H4 (cell line): ENCODE results near the gene TBX21. TPM values are rescaled to one million over a fixed set of nuclear protein-coding genes. Genes with fewer than 3 reads are reported as not detected.

ENCODE experiments used
- DNase-seq: peaks from one replicate; pipeline ENCODE4 v3.0.0-alpha.2; 2015; ENCODE audit warnings: low spot score
- total RNA-seq: library from RNA; depleted of rRNA; stranded (reverse); fragments of >200 nt; shearing (Covaris generic); gene quantifications from 2 replicates; pipeline ENCODE4 v1.2.3, GENCODE V29; 2014; rRNA removed

Gene TBX21
- total RNA-seq = 0.10 TPM in 1 of 2 replicates, not detected in the other

- DNase-seq = no peak
These were observed at the start of gene TBX21 for GRCh38 chr17:47733047-47733673. TSS of gene TBX21 (plus strand) at chr17:47733236. CDS start at chr17:47733455, 219 bp downstream.

DNA sequence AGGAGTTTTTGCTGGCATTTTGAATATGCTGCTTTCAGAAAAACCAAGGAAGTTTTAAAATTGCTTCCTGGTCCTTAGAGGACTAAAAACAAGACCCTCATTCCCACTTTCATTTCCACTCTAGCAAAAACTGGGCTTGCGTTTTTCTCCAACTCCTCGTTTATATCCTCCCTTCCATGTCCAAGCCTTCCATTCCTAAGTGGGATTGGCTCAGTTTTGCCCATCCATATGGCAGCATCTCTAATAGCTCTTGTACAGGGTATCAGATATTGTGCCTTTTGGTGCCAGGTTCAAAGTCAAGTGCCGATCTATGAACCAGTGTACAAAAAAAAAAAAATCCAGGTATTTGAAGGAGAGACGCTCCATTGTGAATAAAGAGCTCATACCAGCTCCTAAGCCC lies 49.0 kb upstream of the TBX21 start:
- no peak for DNase-seq

- no peak for DNase-seq
These were observed 48.4 kb upstream of the TBX21 start for GRCh38 chr17:47684535-47685193.

GRCh38 chr17:47685556-47686275 lies 47.3 kb upstream of the TBX21 start:
- no peak for DNase-seq

DNA sequence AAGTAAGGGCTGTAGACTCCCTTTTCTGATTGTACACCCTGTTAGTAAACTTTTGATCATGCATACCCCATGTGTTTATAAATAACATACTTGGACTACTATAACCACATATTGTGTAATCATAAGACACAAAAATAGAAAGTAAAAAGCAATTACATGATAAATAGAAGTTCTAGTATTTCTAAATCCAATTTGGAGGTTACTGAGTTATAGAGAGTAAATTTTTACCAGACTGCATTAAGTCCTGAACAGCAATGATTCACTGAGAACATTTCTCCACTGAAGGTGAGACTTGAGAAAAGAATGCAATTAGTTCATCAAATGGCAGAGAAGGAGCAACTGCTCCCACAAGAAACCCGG lies 46.8 kb upstream of the TBX21 start:
- no peak for DNase-seq

GRCh38 chr17:47686664-47687327 lies 46.2 kb upstream of the TBX21 start:
- DNase-seq = no peak

DNA sequence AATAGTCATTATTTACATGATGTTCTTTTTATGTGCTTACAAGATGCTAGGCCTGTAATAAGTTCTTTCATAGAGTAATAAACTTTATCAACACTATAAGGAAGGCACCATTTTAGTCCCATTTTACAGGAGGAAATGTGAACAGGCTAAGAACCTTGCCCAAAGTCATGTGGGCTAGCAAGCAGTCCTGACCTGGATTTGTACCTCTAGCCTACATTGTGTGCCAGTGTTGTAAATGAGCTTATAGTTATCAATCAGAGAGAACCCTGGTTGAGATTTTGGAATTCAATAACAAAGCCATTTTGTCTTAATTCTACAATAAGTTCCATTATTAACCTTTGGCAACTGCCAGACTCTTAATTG lies 45.7 kb upstream of the TBX21 start:
- DNase-seq = no peak

DNA sequence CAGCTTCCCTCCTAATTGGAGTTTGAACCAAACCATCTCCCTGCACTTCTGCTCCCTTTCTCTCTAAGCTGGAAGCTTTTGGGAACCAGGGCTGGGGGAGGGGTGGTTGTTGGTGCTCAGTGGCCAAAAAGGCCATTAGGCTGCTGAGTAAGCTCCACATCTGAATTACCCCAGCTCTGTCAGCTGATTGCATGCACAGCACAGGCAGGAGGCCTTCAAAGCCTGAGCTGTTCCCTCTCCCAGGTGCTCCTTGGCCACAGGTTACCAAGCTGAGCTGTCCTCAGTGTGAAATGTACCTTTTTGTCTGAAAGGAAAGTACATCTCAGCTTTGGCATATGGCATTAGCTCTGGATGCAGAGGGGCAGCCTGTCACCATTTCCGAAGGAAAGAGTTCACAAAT lies 45.3 kb upstream of the TBX21 start:
- DNase-seq = no peak

- DNase-seq = no peak
These were observed 42.9 kb upstream of the TBX21 start for GRCh38 chr17:47690121-47690520.

DNA sequence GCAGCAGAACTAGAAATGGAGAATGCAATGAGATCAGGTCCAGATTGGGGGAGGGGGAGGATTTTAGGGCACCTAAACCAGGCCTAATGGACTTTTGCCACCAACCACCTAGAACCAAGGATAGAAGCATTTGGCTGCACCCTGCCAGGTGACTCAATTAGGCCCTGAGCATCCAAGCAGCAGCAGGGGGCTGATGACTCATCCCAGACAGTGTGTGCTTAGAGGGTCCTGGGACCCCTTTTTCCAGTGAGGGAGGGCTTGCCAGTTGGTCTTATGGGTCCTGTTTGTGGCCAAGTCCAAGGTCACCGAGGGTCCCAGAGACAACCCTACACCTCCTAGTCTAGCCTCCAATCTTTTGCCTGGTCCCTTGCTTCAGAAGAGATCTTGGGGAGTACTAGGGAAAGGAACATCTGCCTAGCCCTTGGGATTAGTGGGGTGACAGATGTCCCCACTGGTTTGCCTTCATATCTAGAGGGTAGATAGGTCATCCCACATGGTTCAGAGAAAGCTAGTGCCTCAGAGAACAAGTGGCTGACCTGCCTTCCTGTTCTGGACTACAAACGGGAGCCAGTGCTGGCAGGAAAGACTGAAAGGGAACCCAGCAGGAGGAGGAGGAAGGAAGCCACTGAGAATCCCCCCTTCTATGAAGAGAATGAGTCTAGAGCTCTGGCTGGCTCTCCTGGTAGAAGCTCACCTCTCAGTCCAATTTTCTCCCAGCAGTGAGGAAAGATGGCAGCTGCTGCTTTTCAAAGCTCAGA lies 40.7 kb upstream of the TBX21 start:
- DNase-seq = no peak

- DNase-seq = no peak
These were observed 39.9 kb upstream of the TBX21 start for GRCh38 chr17:47692895-47693730.

- DNase-seq = peak; percentile 48
These were observed 39.1 kb upstream of the TBX21 start, which contains the start of gene TBKBP1 for GRCh38 chr17:47693731-47694580. TSS of gene TBKBP1 (plus strand) at chr17:47694161. CDS start at chr17:47696113, 1,952 bp downstream.

DNA sequence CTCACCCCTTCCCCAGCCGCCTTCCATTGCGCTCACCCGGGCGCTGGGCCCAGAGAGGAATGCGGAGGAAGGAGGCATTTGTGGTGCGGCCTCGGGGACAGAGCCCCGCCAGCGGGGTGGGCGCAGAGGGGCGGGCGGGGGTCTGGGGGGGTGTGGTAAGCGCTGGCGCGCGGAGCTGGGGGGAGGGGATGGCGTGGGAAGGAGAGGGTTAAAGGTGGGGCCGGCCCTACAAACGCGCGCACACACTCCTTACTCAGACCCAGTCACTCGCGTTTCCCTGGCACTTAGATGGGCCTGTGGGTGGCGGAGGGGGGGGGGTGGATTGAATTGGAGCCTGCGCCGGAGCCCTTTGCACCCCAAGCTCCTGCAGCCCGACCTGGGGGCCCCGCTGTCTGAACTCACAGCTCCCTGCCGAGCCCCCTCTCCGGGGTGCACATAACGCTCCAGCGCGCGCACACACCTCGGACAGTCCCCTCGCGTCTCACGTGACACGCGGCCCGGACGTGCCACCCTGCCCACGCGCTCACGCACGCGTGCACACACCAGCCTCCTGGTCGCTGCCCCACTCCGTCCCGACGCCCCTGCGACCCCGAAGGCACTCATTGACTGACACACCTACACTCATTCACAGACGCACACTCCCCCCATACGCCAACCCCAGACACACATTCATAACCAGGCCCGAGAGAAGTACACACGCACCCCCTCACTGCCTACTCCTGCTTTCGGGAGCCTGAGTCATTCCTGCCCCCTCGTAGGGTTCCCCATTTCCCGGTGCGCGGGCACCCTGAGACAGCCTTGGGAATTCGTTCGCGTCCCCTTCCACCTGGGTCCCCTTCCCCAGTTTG lies 38.2 kb upstream of the TBX21 start:
- DNase-seq = no peak

DNA sequence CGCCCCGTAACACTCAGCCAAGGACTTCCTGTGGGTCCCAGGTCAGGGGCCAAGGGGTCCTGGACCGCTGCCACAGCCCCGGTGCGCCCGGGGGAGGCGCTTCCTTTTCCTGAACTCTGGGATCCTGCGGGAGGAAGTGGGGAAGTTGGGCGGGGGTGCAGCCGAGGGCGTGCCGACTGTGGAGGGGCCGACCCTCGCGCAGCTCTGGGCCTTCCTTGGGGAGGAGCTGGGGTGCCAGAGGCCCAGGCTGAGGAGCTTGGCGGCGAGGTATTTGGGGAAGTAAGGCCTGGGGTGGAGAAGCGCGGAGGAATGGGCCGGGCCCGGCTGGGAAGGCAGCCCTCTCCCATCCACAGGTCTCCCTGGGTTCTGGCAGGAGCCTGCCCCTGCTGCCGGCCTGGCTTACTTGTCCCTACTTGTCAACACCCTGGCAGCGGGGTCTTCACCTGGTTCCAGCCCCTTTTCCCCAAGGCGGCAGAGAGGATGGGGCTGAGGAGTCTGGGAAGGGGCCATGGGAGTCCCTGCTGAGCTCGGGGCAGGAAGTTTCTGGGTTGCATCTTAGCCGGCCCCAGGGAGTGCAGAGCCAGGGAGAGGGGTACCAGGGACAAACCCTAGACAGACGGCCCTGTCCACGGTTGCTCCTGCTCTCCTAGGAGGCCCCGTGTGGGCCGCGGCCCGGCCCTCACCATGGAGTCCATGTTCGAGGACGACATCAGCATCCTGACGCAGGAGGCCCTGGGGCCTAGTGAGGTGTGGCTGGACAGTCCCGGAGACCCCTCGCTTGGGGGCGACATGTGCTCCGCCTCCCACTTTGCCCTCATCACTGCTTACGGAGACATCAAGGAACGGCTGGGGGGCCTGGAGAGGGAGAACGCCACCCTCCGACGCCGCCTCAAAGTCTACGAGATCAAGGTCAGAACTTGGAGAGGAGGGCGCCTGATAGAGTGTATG lies 37.3 kb upstream of the TBX21 start:
- DNase-seq = no peak

DNA sequence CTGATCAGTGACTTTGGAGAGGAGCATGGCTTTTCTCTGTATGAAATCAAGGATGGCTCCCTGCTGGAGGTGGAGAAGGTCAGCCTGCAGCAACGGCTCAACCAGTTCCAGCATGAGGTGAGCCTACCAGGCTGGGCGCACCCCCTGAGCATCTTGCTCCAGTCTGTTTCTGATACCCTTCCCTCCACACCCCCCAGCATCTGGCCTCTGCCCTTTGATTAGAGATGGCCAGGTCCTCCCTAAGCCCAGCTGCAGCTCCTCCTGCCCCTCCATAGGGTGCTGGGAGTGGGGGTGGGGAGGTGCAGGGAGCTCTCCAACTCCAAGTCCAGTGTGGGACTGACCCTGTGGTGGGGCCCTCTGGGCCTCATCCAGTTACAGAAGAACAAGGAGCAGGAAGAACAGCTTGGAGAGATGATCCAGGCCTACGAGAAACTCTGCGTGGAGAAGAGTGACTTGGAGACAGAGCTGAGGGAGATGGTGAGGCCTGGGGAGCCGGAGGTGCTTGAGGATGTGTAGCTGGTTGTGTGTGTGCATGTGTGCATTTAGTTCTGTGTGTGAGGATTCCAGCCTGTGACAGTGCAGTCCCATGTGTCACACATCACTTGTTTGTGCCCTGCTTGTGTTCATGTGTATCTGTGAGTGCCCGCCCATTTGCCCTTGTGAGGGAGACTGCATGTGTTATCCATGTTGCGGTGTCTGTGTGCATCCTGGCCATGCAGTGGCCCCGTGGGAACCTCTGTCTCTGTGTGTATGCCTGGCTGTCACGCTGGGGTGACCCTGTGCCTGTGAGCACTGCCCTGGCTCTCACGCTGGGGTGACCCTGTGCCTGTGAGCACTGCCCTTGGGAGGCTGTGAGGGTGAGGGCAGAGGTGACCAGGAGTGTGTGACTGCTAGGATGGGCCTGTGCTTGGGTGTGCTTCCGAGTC lies 36.1 kb upstream of the TBX21 start:
- DNase-seq = no peak

DNA sequence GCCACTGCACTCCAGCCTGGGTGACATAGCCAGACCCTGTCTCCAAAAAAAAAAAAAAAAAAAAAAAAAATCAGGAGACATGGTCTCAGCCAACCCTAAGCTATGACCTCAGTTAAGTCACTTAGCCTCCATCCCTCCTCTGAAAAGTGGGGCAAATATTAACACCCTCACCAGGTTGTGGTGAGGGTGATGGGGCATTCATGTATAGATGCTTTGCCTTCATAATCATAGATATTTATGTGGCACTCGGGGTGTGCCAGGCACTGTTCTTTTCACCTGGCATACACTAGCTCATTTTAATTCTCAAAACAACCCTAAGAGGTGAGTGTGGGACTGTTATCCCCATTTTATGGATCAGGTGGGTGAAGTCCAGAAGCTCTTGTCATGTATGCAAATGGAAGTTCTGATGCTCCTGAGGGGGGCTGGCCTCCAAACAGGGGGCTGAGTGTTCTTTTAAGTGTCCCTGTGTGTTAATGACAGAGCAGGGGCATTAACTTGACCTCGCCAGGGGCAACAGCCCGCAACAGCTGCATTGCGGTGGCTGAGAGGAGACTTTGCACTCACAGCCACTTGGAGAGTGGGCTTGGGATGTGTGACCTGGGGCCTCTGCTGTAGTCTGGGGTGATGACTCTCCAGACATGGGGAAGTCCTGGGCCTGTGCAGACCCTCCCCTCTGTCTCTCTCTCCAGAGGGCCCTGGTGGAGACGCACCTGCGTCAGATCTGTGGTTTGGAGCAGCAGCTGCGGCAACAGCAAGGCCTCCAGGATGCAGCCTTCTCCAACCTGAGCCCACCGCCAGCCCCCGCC lies 34.9 kb upstream of the TBX21 start:
- DNase-seq = no peak
